Measurements from ENCODE around the gene BLACAT1.
"Not testable (repeated sequence)": the region's sequence is repeated elsewhere in the genome, so short reads cannot be mapped to it uniquely, and the experiment has no call there.

Gene BLACAT1

DNA sequence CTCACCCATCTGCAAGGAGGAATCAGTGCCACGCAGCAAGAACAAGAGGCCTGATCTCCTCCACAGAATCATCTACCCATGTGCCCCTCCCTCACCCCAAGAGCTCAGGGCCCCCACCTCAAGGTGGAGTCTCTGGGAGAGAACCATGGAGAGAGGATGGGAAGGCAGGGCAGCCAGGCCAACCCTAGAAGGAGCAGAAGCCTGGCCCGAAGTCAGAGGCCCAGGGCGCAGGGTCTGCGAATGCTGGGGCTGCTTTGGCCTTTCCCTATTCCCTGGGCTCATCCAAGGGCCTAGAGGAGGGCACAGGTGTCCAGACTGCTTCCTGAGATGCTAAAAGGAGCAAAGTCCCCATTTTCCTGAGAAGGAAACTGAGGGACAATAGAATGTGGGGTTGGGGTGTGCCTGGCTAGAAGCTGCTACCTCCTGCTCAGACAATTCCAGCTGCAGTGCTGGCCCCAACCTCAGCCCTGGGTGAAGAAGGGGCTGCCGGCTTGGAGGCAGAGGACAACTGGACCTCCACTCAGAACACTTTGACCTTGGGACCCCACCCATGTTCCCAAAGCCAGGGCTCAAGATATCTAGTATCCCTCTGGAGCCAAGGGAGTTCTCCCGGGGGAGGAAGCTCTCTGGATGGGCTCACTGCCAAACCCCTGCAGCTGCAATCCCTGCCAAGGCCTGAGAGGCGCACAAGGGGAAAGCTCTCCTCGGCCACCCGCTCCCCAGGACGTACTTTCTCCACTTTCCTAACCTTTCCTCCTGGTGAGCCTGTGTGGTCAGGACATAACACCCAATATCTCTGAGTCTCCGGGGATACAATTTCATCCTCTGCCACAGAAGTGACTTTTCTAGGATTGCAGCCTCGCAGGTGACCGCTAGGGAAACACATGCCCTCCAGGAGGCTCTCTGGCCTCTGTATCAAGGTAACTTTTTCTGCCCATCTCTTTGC is 17.4 kb downstream of the BLACAT1 start:
- no peak for DNase-seq

GRCh38 chr1:205437570-205437969 is 18.3 kb downstream of the BLACAT1 start:
- DNase-seq = no peak

- no peak for DNase-seq
Observed at GRCh38 chr1:205436776-205437410, 19.0 kb downstream of the BLACAT1 start.

GRCh38 chr1:205435578-205436573 is 20.0 kb downstream of the BLACAT1 start:
- DNase-seq = no peak

DNA sequence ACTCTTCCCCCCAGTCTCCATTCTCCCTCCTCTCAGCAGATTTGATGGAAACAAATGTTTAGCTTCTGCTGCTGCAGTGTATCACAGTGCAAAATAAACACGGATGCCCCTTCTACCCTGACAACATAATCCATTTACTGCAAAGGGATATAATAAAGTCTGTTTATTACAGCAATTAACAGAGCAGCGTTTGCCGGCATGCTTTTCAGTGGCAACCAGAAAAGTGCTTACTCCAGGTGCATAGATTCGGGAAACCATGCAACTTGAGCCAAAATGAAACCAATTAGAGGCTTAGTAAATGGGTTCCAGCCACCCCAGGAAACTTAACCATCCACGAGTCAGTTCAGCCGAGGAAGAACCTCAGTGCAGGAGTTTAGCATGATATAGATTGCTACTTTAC is 21.1 kb downstream of the BLACAT1 start:
- DNase-seq = no peak

GRCh38 chr1:205432692-205433091 is 23.2 kb downstream of the BLACAT1 start:
- DNase-seq = not testable (repeated sequence)

DNA sequence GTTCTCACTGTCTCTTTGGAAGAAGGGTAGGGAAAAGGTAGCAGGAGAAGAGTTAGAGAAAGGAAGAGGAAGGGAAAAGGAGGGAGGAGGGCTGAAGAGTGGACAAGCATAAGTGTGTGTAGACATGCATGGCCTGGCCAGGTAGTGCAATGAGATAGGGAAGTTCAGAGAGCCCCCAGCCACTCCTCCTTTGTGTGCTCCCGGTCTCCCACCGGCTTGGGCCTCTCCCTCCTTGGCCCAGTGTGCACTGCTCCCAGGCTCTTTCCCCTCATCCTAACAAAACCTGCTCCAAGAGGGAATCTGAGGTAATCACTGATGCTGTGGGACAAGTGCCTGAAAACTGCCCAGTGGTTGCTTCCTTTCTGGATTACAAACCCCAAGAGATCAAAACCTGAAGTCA is 23.7 kb downstream of the BLACAT1 start:
- DNase-seq = no peak

- DNase-seq = no peak
Observed at GRCh38 chr1:205430696-205431305, 25.0 kb downstream of the BLACAT1 start.

- DNase-seq = no peak
Observed at GRCh38 chr1:205429762-205430695, 25.8 kb downstream of the BLACAT1 start.

- DNase-seq = no peak
Observed at GRCh38 chr1:205424901-205425600, 30.8 kb downstream of the BLACAT1 start.

- DNase-seq = no peak
Observed at GRCh38 chr1:205423814-205424399, 31.9 kb downstream of the BLACAT1 start.

GRCh38 chr1:205422993-205423642 is 32.7 kb downstream of the BLACAT1 start:
- DNase-seq = no peak

GRCh38 chr1:205421798-205422197 is 34.0 kb downstream of the BLACAT1 start, which contains the start of gene LEMD1:
LEMD1 (minus strand) TSS chr1:205422056; CDS start chr1:205420536, 1,520 bp downstream.
- no peak for DNase-seq

- no peak for DNase-seq
Observed at GRCh38 chr1:205420938-205421337, 34.9 kb downstream of the BLACAT1 start.

- no peak for DNase-seq
Observed at GRCh38 chr1:205417870-205418635, 37.8 kb downstream of the BLACAT1 start.

- no peak for DNase-seq
Observed at GRCh38 chr1:205416322-205416721, 39.5 kb downstream of the BLACAT1 start.

- no peak for DNase-seq
Observed at GRCh38 chr1:205410581-205411298, 45.1 kb downstream of the BLACAT1 start.

DNA sequence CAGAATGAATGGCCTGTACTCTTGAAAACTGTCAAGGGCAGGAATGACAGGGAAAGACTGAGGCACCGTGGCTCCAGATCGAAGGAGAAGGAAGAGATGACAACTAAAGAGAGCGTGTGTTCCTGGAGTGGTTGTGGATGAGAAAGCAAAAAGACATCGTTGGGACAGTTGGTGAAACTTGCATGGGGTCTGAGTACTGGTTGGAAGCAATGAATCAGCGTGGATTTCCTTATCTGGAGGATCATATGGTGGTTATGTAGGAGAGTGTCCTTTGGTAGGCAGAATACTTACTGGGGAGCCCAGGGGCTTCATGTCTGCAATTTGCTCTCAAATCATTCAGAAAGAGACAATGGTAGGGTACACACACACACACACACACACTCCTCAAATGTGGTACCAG is 47.9 kb downstream of the BLACAT1 start:
- no peak for DNase-seq
